Spleen (tissue), 7 donors: Measurements from ENCODE around the gene TSSK3.

Experiments used
- CTCF ChIP-seq, 11 experiments: fragments of 200-600 bp in 7 of 11; fragments of 450-650 bp in 4 of 11; sonication (generic) in 4 of 11; IDR thresholded peaks in 8 of 11; conservative IDR thresholded peaks in 3 of 11; 1 replicate in 7 of 11; 2 replicates in 4 of 11; pipeline versions ENCODE4 v1.4.0 to v1.8.0; 2016 to 2021; ENCODE audit warnings: antibody characterized with exemption in 11 of 11, inconsistent platforms in 4 of 11, mild to moderate bottlenecking in 1 of 11
- POLR2A ChIP-seq, 3 donors: fragments of 450-650 bp; IDR thresholded peaks; one replicate each; pipeline ENCODE4 v1.5.1; 2017; ENCODE audit warnings: antibody characterized with exemption in 3 of 3, mild to moderate bottlenecking in 1 of 3
- POLR2AphosphoS5 ChIP-seq, 3 donors: sonication (generic); formaldehyde crosslinking; IDR thresholded peaks; one replicate each; pipeline ENCODE4 v1.5.1; 2017; ENCODE audit warnings: antibody characterized with exemption in 3 of 3
- donor health status: DM: no; HTN: no; CAD: no; lungs with moderate emphysema.
- donor health status: DM: no; HTN: no; CAD: no.
- donor health status: DM: no; HTN: no; CAD: no.

GRCh38 chr1:32335790-32336590 is 26.3 kb upstream of the TSSK3 start, which contains the start of gene MARCKSL1:
- TF ChIP-seq POLR2A (IDR thresholded peaks at IDR 0.05) (peak in 2 of 3 donors; percentile 73 to 95), CTCF (IDR thresholded peaks at IDR 0.05 in 8 of 11, conservative IDR thresholded peaks at IDR 0.05 in 3 of 11) (no peak), POLR2AphosphoS5 (IDR thresholded peaks at IDR 0.05) (peak; percentile 97 to 99 (median 99))
